ENCODE data around the gene MX2. TPM values are rescaled to one million over a fixed set of nuclear protein-coding genes. Genes with fewer than 3 reads are reported as not detected.

MX2 gene
- polyA plus RNA-seq, 1 donor from 2014 or later, result not detected

- H3K9me2 ChIP-seq (ENCODE audit: insufficient read depth, low read length), result no peaks in the 10 kb centered on the region
- no peak overlapping the region for H3K9ac ChIP-seq (ENCODE audit: low read length)
- no peaks in the 10 kb centered on the region for H3F3A ChIP-seq (ENCODE audit: insufficient read depth, low read length, poor library complexity, severe bottlenecking)
- H3K9me3 ChIP-seq (ENCODE audit: low read length), result no peaks in the 10 kb centered on the region
- no peaks in the 10 kb centered on the region for H4K20me1 ChIP-seq (ENCODE audit: insufficient read depth)
- H2AFZ ChIP-seq (ENCODE audit: low read depth, low read length), result no peak overlapping the region
- no peak overlapping the region for H3K4me3 ChIP-seq (ENCODE audit: low read length)
- H3K27me3 ChIP-seq (ENCODE audit: insufficient read depth, low read depth, low read length), result peaks cover 34% of the 10 kb centered on the region
- TF ChIP-seq, protein P1, sequence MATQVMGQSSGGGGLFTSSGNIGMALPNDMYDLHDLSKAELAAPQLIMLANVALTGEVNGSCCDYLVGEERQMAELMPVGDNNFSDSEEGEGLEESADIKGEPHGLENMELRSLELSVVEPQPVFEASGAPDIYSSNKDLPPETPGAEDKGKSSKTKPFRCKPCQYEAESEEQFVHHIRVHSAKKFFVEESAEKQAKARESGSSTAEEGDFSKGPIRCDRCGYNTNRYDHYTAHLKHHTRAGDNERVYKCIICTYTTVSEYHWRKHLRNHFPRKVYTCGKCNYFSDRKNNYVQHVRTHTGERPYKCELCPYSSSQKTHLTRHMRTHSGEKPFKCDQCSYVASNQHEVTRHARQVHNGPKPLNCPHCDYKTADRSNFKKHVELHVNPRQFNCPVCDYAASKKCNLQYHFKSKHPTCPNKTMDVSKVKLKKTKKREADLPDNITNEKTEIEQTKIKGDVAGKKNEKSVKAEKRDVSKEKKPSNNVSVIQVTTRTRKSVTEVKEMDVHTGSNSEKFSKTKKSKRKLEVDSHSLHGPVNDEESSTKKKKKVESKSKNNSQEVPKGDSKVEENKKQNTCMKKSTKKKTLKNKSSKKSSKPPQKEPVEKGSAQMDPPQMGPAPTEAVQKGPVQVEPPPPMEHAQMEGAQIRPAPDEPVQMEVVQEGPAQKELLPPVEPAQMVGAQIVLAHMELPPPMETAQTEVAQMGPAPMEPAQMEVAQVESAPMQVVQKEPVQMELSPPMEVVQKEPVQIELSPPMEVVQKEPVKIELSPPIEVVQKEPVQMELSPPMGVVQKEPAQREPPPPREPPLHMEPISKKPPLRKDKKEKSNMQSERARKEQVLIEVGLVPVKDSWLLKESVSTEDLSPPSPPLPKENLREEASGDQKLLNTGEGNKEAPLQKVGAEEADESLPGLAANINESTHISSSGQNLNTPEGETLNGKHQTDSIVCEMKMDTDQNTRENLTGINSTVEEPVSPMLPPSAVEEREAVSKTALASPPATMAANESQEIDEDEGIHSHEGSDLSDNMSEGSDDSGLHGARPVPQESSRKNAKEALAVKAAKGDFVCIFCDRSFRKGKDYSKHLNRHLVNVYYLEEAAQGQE (IDR thresholded peaks at IDR 0.05; ENCODE audit: borderline replicate concordance), result no peak
- TF ChIP-seq MXI1 (conservative IDR thresholded peaks at IDR 0.05; ENCODE audit: poor library complexity, severe bottlenecking) (no peak), CTCF (IDR thresholded peaks at IDR 0.05; ENCODE audit: poor library complexity, severe bottlenecking) (no peak), TAF1 (IDR thresholded peaks at IDR 0.05; ENCODE audit: low read depth) (no peak), RAD21 (conservative IDR thresholded peaks at IDR 0.05) (no peak), EP300 (conservative IDR thresholded peaks at IDR 0.05; ENCODE audit: poor library complexity, severe bottlenecking) (no peak), POLR2AphosphoS5 (IDR thresholded peaks at IDR 0.05) (no peak), EZH2 (IDR thresholded peaks at IDR 0.05; ENCODE audit: borderline replicate concordance, insufficient read depth, low read length, poor library complexity, severe bottlenecking) (no peak), SMC3 (conservative IDR thresholded peaks at IDR 0.05; ENCODE audit: poor library complexity) (no peak)
- no peaks in the 10 kb centered on the region for H3K36me3 ChIP-seq (ENCODE audit: insufficient read depth, low read length)
- no peak overlapping the region for H3K4me2 ChIP-seq (ENCODE audit: low read length)
- no peak overlapping the region for H3K27ac ChIP-seq (ENCODE audit: low read length)
- H3K79me2 ChIP-seq (replicated peaks; ENCODE audit: insufficient read depth, low read length), result no peaks in the 10 kb centered on the region
These were observed 42.6 kb upstream of the MX2 start for GRCh38 chr21:41319273-41319672.

DNA sequence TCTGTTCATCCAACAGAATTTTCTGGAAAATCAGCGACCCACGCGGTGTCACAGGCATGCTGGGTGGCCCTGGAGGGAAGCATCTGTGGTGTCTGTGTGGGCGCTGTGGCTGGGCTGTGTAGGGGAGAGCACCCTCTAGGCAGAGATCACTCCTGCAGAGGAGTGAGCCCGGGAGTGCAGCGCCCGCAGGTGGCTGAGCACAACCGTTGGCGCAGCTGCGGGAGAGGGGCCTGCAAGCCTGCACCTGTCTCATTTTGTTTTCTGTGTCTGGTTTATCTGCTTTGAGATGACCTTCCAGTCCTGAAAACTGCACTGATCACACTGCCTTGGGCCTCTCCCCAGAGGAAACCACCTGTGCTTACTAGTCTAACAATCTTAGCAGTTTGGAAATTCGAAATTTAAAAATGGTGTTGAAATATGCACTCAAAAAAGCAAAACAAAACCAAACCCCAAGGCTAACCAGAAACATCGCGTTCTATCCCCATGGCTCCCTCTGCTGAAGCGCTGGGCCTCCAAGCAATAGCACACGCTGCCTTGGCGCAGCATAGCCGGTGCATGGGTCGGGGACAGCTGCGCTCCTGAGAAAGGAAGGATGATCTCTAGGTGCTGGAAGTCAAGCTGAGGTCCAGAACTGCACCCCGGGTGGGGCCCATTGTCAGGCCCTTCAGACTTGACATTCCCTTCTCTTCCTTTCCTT lies 40.5 kb upstream of the MX2 start:
- Histone ChIP-seq H3K9me3 (ENCODE audit: low read length) (no peaks in the 10 kb centered on the region), H3K4me3 (ENCODE audit: low read length) (no peak overlapping the region), H4K20me1 (ENCODE audit: insufficient read depth) (no peaks in the 10 kb centered on the region), H3K79me2 (replicated peaks; ENCODE audit: insufficient read depth, low read length) (no peaks in the 10 kb centered on the region), H3K4me2 (ENCODE audit: low read length) (no peak overlapping the region), H3K36me3 (ENCODE audit: insufficient read depth, low read length) (no peaks in the 10 kb centered on the region), H3K27ac (ENCODE audit: low read length) (no peak overlapping the region), H3F3A (ENCODE audit: insufficient read depth, low read length, poor library complexity, severe bottlenecking) (no peaks in the 10 kb centered on the region), H3K27me3 (ENCODE audit: insufficient read depth, low read depth, low read length) (peaks cover 19% of the 10 kb centered on the region), H3K9ac (ENCODE audit: low read length) (no peak overlapping the region), H3K9me2 (ENCODE audit: insufficient read depth, low read length) (no peaks in the 10 kb centered on the region), H2AFZ (ENCODE audit: low read depth, low read length) (no peak overlapping the region)
- no peak for TF ChIP-seq EP300 (conservative IDR thresholded peaks at IDR 0.05; ENCODE audit: poor library complexity, severe bottlenecking)
- no peak for TF ChIP-seq MXI1 (conservative IDR thresholded peaks at IDR 0.05; ENCODE audit: poor library complexity, severe bottlenecking)
- TF ChIP-seq SMC3 (conservative IDR thresholded peaks at IDR 0.05; ENCODE audit: poor library complexity), result no peak
- TF ChIP-seq, protein P1 (IDR thresholded peaks at IDR 0.05; ENCODE audit: borderline replicate concordance), result no peak
- TF ChIP-seq RAD21 (conservative IDR thresholded peaks at IDR 0.05), result no peak
- no peak for TF ChIP-seq EZH2 (IDR thresholded peaks at IDR 0.05; ENCODE audit: borderline replicate concordance, insufficient read depth, low read length, poor library complexity, severe bottlenecking)
- TF ChIP-seq TAF1 (IDR thresholded peaks at IDR 0.05; ENCODE audit: low read depth), result no peak
- no peak for TF ChIP-seq POLR2AphosphoS5 (IDR thresholded peaks at IDR 0.05)
- no peak for TF ChIP-seq CTCF (IDR thresholded peaks at IDR 0.05; ENCODE audit: poor library complexity, severe bottlenecking)

All from neural cell (in vitro differentiated cells).